HFF-Myc (cell line): Measurements from ENCODE around the gene CCNL1.
"Not testable (repeated sequence)": the region's sequence is repeated elsewhere in the genome, so short reads cannot be mapped to it uniquely, and the experiment has no call there.

Experiments
- DNase-seq: peaks from one replicate; pipeline ENCODE4 v3.0.0-alpha.2; 2011; ENCODE audit warnings: low read depth; ENCODE audit errors: extremely low read depth
- H3K4me3 ChIP-seq: replicated peaks from 2 replicates; pipeline ENCODE4 v1.5.1; 2011; ENCODE audit warnings: low read depth, mild to moderate bottlenecking, control low read depth, low read length
- TF ChIP-seq, protein P1 (sequence below): IDR thresholded peaks from 2 replicates; pipeline ENCODE4 v1.5.1; 2012; ENCODE audit warnings: mild to moderate bottlenecking, low read depth, low read length, control low read depth; ENCODE audit errors: missing control alignments

CCNL1 gene

DNA sequence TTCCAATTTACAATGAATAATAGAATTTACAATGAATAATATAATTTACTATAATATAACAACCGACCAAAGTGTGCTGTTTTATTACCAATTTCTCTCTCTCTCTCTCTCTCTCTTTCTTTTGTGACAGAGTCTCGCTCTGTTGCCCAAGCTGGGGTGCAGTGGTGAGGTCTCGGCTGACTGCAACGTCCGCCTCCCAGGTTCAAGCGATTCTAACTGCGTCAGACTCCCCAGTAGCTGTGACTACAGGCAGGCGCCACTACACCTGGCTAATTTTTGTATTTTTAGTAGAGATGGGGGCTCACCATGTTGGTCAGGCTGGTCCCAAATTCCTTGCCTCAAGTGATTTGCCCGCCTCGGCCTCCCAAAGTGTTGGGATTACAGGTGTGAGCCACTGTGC is 17.0 kb upstream of the CCNL1 start:
- no peak for DNase-seq
- H3K4me3 ChIP-seq = no peak overlapping the region
- TF ChIP-seq, protein P1, sequence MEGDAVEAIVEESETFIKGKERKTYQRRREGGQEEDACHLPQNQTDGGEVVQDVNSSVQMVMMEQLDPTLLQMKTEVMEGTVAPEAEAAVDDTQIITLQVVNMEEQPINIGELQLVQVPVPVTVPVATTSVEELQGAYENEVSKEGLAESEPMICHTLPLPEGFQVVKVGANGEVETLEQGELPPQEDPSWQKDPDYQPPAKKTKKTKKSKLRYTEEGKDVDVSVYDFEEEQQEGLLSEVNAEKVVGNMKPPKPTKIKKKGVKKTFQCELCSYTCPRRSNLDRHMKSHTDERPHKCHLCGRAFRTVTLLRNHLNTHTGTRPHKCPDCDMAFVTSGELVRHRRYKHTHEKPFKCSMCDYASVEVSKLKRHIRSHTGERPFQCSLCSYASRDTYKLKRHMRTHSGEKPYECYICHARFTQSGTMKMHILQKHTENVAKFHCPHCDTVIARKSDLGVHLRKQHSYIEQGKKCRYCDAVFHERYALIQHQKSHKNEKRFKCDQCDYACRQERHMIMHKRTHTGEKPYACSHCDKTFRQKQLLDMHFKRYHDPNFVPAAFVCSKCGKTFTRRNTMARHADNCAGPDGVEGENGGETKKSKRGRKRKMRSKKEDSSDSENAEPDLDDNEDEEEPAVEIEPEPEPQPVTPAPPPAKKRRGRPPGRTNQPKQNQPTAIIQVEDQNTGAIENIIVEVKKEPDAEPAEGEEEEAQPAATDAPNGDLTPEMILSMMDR = no peak

DNA sequence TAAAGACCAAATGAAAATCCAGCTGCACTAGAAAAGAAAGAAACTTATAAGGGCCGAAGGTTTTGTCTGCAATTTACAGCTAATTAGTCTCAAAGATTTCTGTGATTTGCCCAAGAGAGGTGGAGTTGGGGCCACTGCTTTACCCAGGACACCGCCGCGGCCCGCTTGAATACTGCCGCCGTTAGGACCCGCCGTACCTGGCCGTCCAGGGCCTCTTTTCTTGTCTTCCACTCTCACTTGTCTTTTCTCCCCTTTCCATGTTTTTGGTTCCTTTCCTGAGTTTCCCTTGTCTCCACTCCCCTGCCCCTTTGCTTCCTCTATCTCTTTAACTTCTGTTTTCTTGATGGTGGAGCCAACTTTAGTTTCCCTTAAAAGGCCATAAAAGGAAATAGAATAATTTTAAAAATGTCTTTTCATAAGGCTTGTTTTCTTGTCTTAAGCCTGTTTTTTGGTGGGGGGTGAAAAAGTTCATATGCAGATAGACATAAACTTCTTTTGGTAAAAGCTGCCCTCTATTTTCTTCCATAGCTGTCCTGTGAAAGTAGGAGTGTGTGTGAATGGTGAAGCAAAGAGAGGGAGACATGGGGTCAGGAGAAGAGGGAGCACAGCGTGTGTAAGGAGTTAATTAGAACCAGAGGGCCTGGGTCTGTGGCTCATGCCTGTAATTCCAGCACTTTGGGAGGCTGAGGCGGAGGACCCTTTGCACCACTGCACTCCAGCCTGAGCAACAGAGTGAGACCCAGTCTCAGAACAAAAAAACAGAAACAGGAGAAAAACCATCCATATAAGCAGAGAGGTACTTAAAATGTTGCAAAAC is 16.0 kb upstream of the CCNL1 start:
- TF ChIP-seq, protein P1 = no peak
- DNase-seq = no peak
- H3K4me3 ChIP-seq = peak overlapping the region; percentile 71

DNA sequence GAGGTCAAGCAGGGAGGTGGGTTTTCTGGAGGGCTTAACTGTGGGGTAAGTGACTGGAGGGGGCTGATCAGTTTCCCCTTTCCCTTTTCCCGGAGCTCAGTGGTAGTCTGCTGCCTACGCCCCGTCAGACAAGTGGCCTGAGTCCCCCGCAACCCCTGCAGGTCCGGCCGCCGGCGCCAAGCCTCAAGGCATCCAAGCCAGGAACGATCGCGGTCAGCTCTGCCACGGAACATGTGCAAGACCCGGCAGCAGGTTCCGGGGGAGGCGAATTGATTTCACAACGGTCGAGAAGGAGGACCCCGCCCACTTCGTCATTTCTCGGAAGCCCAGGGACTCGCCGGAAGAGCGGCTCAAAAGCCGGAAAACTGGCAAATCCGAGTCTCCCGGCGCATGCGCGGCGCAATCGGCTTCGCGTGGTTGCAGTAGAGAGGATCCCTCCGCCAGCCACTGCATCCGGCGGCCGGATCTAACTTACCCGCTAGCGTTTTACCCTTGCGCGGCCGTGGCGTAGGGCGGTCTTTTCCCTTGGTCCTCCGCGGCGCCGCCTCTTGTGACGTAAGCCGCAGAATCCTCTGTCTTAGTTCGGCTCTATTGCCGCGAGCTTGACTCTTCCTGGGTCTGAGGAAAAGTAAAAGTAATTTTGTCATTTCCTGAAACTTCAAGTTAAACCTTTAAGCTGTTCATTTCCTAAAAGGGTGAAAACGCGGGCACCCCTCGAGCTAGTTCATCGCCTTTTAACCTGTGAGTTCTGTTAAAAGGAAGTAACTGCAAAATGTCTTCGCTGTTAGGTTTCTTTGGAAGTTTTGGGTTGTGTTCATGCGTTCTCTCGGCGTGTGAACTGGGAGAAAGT is 14.9 kb upstream of the CCNL1 start:
- DNase-seq = peak; percentile 98
- peak overlapping the region; percentile 71 for H3K4me3 ChIP-seq
- TF ChIP-seq, protein P1 = no peak

DNA sequence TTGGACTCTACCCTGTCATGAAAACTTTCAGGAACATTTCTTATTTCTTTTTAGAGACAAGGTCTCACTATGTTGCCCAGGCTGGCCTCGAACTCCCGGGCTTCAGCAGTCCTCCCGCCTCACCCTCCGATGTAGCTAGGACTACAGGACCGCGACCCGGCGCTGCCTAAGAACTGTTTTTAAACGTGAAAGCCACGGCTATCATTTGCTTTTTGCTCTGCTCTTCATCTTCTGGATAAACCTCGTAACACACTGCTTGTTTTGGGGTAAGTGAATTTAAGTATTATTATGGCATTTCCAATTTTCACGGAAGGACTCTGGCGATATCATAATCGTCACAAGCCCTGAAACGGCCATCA is 14.3 kb upstream of the CCNL1 start:
- peak overlapping the region; percentile 71 for H3K4me3 ChIP-seq
- no peak for DNase-seq
- TF ChIP-seq, protein P1 = no peak

DNA sequence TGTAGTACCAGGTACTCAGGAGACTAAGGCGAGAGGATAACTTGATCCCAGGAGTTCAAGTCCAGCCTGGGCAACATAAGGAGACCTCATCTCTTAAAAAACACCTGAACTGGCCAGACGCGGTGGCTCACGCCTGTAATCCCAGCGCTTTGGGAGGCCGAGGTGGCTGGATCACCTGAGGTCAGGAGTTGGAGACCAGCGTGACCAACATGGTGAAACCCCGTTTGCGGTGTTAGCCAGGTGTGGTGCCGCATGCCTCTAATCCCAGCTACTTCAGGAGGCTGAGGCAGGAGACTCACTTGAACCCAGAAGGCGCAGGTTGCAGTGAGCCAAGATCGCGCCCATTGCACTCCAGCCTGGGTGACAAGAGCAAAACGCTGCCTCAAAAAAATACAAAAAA is 13.4 kb upstream of the CCNL1 start:
- not testable (repeated sequence) for H3K4me3 ChIP-seq, DNase-seq

DNA sequence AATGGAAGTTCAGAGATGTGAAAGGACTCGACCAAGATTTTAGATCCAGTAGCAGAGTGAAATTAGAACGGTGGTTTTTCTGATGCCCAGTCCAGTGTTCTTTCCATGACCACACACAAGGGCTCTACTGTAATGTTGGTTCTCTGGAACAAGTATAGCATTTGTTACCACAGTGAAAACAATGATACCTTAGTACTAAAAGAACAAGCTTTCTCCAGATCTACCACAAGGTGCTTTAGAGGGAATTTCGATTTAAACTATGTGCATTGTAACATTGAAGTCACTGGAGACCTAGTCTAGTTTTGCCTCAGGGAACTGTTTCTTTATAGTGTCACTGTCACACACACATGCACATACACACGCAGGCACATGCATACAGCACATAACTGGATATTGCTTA is 12.8 kb upstream of the CCNL1 start:
- H3K4me3 ChIP-seq = no peak overlapping the region
- TF ChIP-seq, protein P1 = no peak
- DNase-seq = no peak

DNA sequence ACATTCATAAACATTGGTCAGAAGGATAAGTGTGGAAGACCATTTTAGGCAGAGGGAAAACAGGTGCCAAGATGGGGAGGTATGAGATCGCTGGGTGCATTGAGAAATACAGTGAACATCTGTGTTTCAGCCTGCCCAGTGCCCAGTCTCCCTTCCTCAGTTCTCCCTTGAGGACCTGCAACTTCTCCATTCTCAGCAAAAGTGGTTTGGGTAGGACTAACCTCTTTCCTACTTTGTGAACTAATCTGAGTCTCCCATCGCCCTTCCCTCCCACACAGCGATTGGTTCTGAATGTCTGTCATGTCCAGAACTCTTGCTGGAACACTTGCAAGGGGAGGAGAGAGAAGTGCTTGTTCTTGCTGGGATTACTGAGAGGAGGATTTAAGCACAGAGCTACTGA is 10.9 kb upstream of the CCNL1 start:
- no peak overlapping the region for H3K4me3 ChIP-seq
- TF ChIP-seq, protein P1 = no peak
- no peak for DNase-seq
